ENCODE measurements around the gene DDX27. TPM values are rescaled to one million over a fixed set of nuclear protein-coding genes. Genes with fewer than 3 reads are reported as not detected.

Gene DDX27
- total and polyA plus RNA-seq, 2 of the 13 experiments (the other 11 are each of a cell fraction or from before 2014, with no cell fraction given), result 42.6 to 72.8 TPM

DNA sequence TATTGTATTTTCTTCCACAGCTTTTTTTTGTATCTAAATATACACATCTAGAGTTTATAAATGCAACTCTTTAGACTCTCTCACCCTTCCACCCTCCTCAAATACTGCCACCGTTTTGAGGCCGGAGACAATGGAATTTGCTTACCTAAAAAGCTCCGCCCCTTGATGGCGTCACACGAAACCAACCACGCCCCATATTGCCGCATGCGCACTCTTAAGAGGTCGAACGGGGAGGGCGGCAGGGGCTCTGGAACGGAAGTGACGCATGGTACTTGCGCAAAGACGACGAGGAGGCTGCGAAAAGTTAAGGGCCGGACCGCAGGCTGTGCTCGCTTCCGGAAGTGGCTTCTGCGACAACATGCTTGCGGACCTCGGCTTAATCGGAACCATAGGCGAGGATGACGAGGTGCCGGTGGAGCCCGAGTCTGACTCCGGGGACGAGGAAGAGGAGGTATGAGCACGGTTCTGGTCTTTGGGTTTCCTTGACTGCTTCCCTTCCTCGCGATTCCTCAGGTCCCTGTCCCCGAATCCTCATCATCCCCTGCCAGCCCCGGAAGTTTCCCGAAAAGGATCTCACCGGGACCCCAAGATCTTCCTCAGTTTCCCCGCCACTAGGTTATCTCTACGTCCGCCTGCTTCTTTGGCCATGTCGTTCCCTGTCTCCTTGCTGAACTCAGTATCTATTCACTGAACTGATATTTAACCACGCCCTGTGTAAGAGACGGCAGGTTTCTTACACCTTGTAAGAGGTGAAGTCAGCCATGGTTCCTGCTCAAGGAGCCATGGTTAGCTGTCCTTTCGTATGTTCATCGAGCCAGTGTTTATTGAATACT, at the start of gene DDX27 (continued):
- TF ChIP-seq ZNF121 (CRISPR knock-in tag; IDR thresholded peaks at IDR 0.05) (no peak; the same call in 1 of the 2 replicates), XRCC5 (optimal IDR thresholded peaks at IDR 0.05; ENCODE audit: low read length) (peak; percentile 59), ZNF644 (CRISPR knock-in tag; IDR thresholded peaks at IDR 0.05; ENCODE audit: low read depth) (0 out of 2 replicates have a peak, but pooled peaks have one; percentile 6), ZNF749 (CRISPR knock-in tag; IDR thresholded peaks at IDR 0.05; ENCODE audit: borderline replicate concordance) (no peak; the same call in 1 of the 2 replicates), ZNF550 (CRISPR knock-in tag; IDR thresholded peaks at IDR 0.05; ENCODE audit: borderline replicate concordance) (0 out of 2 replicates have a peak, but pooled peaks have one; percentile 32), THYN1 (CRISPR knock-in tag; IDR thresholded peaks at IDR 0.05; ENCODE audit: borderline replicate concordance, low read depth) (no peak), NFYB (CRISPR knock-in tag; IDR thresholded peaks at IDR 0.05) (peak; percentile 38; the same call in 1 of the 2 replicates), HNRNPUL1 (IDR thresholded peaks at IDR 0.05; ENCODE audit: low read depth, low read length) (no peak), ZNF841 (CRISPR knock-in tag; IDR thresholded peaks at IDR 0.05; ENCODE audit: borderline replicate concordance) (no peak), TMF1 (CRISPR knock-in tag; IDR thresholded peaks at IDR 0.05; ENCODE audit: low read depth) (0 out of 2 replicates have a peak, but pooled peaks have one; percentile 26), HMGA1 (CRISPR knock-in tag; conservative IDR thresholded peaks at IDR 0.05) (no peak), NFIB (CRISPR knock-in tag; IDR thresholded peaks at IDR 0.05; ENCODE audit: borderline replicate concordance) (no peak)
- TF ChIP-seq, protein P1, sequence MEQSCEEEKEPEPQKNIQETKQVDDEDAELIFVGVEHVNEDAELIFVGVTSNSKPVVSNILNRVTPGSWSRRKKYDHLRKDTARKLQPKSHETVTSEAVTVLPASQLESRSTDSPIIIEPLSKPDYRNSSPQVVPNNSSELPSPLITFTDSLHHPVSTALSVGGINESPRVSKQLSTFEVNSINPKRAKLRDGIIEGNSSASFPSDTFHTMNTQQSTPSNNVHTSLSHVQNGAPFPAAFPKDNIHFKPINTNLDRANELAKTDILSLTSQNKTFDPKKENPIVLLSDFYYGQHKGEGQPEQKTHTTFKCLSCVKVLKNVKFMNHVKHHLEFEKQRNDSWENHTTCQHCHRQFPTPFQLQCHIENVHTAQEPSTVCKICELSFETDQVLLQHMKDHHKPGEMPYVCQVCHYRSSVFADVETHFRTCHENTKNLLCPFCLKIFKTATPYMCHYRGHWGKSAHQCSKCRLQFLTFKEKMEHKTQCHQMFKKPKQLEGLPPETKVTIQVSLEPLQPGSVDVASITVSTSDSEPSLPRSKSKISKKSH (CRISPR knock-in tag; IDR thresholded peaks at IDR 0.05; ENCODE audit: borderline replicate concordance), result peak; percentile 97
- TF ChIP-seq, protein P2, sequence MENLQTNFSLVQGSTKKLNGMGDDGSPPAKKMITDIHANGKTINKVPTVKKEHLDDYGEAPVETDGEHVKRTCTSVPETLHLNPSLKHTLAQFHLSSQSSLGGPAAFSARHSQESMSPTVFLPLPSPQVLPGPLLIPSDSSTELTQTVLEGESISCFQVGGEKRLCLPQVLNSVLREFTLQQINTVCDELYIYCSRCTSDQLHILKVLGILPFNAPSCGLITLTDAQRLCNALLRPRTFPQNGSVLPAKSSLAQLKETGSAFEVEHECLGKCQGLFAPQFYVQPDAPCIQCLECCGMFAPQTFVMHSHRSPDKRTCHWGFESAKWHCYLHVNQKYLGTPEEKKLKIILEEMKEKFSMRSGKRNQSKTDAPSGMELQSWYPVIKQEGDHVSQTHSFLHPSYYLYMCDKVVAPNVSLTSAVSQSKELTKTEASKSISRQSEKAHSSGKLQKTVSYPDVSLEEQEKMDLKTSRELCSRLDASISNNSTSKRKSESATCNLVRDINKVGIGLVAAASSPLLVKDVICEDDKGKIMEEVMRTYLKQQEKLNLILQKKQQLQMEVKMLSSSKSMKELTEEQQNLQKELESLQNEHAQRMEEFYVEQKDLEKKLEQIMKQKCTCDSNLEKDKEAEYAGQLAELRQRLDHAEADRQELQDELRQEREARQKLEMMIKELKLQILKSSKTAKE (CRISPR knock-in tag; IDR thresholded peaks at IDR 0.05; ENCODE audit: borderline replicate concordance), result no peak
- TF ChIP-seq, protein P3, sequence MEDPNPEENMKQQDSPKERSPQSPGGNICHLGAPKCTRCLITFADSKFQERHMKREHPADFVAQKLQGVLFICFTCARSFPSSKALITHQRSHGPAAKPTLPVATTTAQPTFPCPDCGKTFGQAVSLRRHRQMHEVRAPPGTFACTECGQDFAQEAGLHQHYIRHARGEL (CRISPR knock-in tag; IDR thresholded peaks at IDR 0.05), result no peak
- TF ChIP-seq, protein P4, sequence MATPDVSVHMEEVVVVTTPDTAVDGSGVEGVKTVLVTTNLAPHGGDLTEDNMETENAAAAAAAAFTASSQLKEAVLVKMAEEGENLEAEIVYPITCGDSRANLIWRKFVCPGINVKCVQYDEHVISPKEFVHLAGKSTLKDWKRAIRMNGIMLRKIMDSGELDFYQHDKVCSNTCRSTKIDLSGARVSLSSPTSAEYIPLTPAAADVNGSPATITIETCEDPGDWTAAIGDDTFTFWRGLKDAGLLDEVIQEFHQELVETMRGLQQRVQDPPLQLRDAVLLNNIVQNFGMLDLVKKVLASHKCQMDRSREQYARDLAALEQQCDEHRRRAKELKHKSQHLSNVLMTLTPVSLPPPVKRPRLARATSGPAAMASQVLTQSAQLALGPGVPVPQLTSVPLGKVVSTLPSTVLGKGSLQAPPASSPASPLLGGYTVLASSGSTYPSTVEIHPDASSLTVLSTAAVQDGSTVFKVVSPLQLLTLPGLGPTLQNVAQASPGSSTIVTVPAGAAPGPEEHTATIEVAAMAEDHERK (CRISPR knock-in tag; IDR thresholded peaks at IDR 0.05; ENCODE audit: low read depth), result no peak
- TF ChIP-seq, protein P5, sequence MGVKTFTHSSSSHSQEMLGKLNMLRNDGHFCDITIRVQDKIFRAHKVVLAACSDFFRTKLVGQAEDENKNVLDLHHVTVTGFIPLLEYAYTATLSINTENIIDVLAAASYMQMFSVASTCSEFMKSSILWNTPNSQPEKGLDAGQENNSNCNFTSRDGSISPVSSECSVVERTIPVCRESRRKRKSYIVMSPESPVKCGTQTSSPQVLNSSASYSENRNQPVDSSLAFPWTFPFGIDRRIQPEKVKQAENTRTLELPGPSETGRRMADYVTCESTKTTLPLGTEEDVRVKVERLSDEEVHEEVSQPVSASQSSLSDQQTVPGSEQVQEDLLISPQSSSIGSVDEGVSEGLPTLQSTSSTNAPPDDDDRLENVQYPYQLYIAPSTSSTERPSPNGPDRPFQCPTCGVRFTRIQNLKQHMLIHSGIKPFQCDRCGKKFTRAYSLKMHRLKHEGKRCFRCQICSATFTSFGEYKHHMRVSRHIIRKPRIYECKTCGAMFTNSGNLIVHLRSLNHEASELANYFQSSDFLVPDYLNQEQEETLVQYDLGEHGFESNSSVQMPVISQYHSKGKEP (CRISPR knock-in tag; IDR thresholded peaks at IDR 0.05), result no peak
- TF ChIP-seq, protein P6, sequence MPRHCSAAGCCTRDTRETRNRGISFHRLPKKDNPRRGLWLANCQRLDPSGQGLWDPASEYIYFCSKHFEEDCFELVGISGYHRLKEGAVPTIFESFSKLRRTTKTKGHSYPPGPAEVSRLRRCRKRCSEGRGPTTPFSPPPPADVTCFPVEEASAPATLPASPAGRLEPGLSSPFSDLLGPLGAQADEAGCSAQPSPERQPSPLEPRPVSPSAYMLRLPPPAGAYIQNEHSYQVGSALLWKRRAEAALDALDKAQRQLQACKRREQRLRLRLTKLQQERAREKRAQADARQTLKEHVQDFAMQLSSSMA (CRISPR knock-in tag; IDR thresholded peaks at IDR 0.05), result 0 out of 2 replicates have a peak, but pooled peaks have one; percentile 64
